Liver (tissue), 9 donors: ENCODE measurements around the gene PHB1. TPM values are rescaled to one million over a fixed set of nuclear protein-coding genes. Genes with fewer than 3 reads are reported as not detected.

ENCODE experiments used
- DNase-seq: peaks from one replicate; pipeline ENCODE4 v3.0.0-alpha.2; 2017; ENCODE audit warnings: low spot score
- H3K27ac ChIP-seq, 2 donors: one replicate each; pipeline ENCODE4 v1.7.0; 2013; ENCODE audit warnings: inconsistent platforms in 2 of 2, low read length in 2 of 2, control low read depth in 1 of 2, low read depth in 1 of 2, mild to moderate bottlenecking in 1 of 2
- H3K27me3 ChIP-seq, 4 donors: one replicate each; pipeline versions ENCODE4 v1.6.1 to v1.7.0; 2013; ENCODE audit warnings: low read length in 3 of 4, inconsistent platforms in 1 of 4, mild to moderate bottlenecking in 1 of 4, moderate library complexity in 1 of 4; ENCODE audit not compliant: control insufficient read depth in 4 of 4, insufficient read depth in 4 of 4
- H3K36me3 ChIP-seq, 4 donors: one replicate each; pipeline versions ENCODE4 v1.6.1 to v1.7.0; 2013; ENCODE audit warnings: low read length in 3 of 4, mild to moderate bottlenecking in 3 of 4, low read depth in 1 of 4, moderate library complexity in 1 of 4; ENCODE audit not compliant: control insufficient read depth in 4 of 4, insufficient read depth in 3 of 4
- H3K4me1 ChIP-seq, 4 donors: one replicate each; pipeline versions ENCODE4 v1.6.1 to v1.7.0; 2013; ENCODE audit warnings: low read length in 3 of 4, mild to moderate bottlenecking in 3 of 4, moderate library complexity in 1 of 4; ENCODE audit not compliant: control insufficient read depth in 4 of 4, insufficient read depth in 4 of 4
- H3K4me3 ChIP-seq, 3 donors: one replicate each; pipeline versions ENCODE4 v1.6.1 to v1.7.0; 2013; ENCODE audit warnings: low read length in 3 of 3, control low read depth in 1 of 3, low read depth in 1 of 3, mild to moderate bottlenecking in 1 of 3
- H3K9ac ChIP-seq, 2 donors: one replicate each; pipeline ENCODE4 v1.7.0; 2013; ENCODE audit warnings: low read length in 2 of 2, mild to moderate bottlenecking in 2 of 2, moderate library complexity in 2 of 2, control low read depth in 1 of 2, low read depth in 1 of 2
- H3K9me3 ChIP-seq, 4 donors: one replicate each; pipeline versions ENCODE4 v1.6.1 to v1.7.0; 2013; ENCODE audit warnings: low read length in 3 of 4; ENCODE audit not compliant: control insufficient read depth in 4 of 4
- CTCF ChIP-seq: fragments of 150-350 bp; IDR thresholded peaks from 2 replicates; pipeline ENCODE4 v1.5.1; 2017; ENCODE audit warnings: improper control_type of control experiment, low read depth, low read length; ENCODE audit not compliant: missing input control
- EGR1 ChIP-seq, 2 donors: IDR thresholded peaks; 2 replicates each; pipeline ENCODE4 v1.6.1; 2016 to 2018; ENCODE audit warnings: antibody characterized with exemption in 2 of 2, low read depth in 2 of 2
- FOXA1 ChIP-seq: IDR thresholded peaks from 2 replicates; pipeline ENCODE4 v1.6.1; 2016; ENCODE audit warnings: antibody characterized with exemption
- FOXA2 ChIP-seq: IDR thresholded peaks from 2 replicates; pipeline ENCODE4 v1.6.1; 2016; ENCODE audit warnings: antibody characterized with exemption
- GABPA ChIP-seq, 2 donors: IDR thresholded peaks in 1 of 2; conservative IDR thresholded peaks in 1 of 2; 2 replicates each; pipeline ENCODE4 v1.6.1; 2016; ENCODE audit warnings: antibody characterized with exemption in 2 of 2, mild to moderate bottlenecking in 1 of 2, moderate library complexity in 1 of 2
- HNF4G ChIP-seq: IDR thresholded peaks from 2 replicates; pipeline ENCODE4 v1.6.1; 2016; ENCODE audit warnings: antibody characterized with exemption
- NR2F2 ChIP-seq: IDR thresholded peaks from 2 replicates; pipeline ENCODE4 v1.6.1; 2016; ENCODE audit warnings: antibody characterized with exemption
- RAD21 ChIP-seq, 2 donors: IDR thresholded peaks; 2 replicates each; pipeline ENCODE4 v1.6.1; 2016; ENCODE audit warnings: antibody characterized with exemption in 2 of 2, mild to moderate bottlenecking in 2 of 2
- RXRA ChIP-seq, 2 donors: IDR thresholded peaks; 2 replicates each; pipeline ENCODE4 v1.6.1; 2017 to 2018; ENCODE audit warnings: antibody characterized with exemption in 2 of 2, mild to moderate bottlenecking in 1 of 2
- SP1 ChIP-seq: IDR thresholded peaks from 2 replicates; pipeline ENCODE4 v1.6.1; 2018; ENCODE audit warnings: antibody characterized with exemption, mild to moderate bottlenecking
- TAF1 ChIP-seq: conservative IDR thresholded peaks from 2 replicates; pipeline ENCODE4 v1.6.1; 2016; ENCODE audit warnings: antibody characterized with exemption, mild to moderate bottlenecking
- YY1 ChIP-seq: IDR thresholded peaks from 2 replicates; pipeline ENCODE4 v1.6.1; 2016; ENCODE audit warnings: antibody characterized with exemption, mild to moderate bottlenecking
- WGBS: extraction: QIAGEN DNeasy Blood & Tissue Kit; methylation state at CpG from one replicate; pipeline ENCODE4 v1.1.7; 2013; 5-methylcytosine and 5-hydroxymethylcytosine counted together
- polyA plus RNA-seq, 2 donors: library from polyadenylated mRNA; stranded (reverse) in 1 of 2; unstranded in 1 of 2; fragments of 200-250 nt in 1 of 2; fragments of >200 nt in 1 of 2; fragmentation: Nextera tagmentation in 1 of 2; extraction: Ambion mirVana in 1 of 2; gene quantifications; one replicate each; pipeline versions ENCODE4 v1.2.1 to v1.2.3, GENCODE V29; 2013 to 2015
- total RNA-seq, 2 donors: library from RNA; depleted of rRNA; stranded (reverse); fragments of >200 nt; gene quantifications; one replicate each; pipeline ENCODE4 v1.2.3, GENCODE V29; 2014
- TF ChIP-seq, protein P1 (sequence below): IDR thresholded peaks from 2 replicates; pipeline ENCODE4 v1.6.1; 2016; ENCODE audit warnings: antibody characterized with exemption
- TF ChIP-seq, protein P2 (sequence below): IDR thresholded peaks from 2 replicates; pipeline ENCODE4 v1.6.1; 2016; ENCODE audit warnings: antibody characterized with exemption
- TF ChIP-seq, protein P3 (sequence below): IDR thresholded peaks from 2 replicates; pipeline ENCODE4 v1.6.1; 2016; ENCODE audit warnings: antibody characterized with exemption
- donor health status: healthy.
- donor health status: healthy.
- donor health status: healthy.
- donor health status: healthy.
- donor health status: healthy.

PHB1 gene
- total and polyA plus RNA-seq, 4 donors, result 52.5 to 149 (median 98.5) TPM

DNA sequence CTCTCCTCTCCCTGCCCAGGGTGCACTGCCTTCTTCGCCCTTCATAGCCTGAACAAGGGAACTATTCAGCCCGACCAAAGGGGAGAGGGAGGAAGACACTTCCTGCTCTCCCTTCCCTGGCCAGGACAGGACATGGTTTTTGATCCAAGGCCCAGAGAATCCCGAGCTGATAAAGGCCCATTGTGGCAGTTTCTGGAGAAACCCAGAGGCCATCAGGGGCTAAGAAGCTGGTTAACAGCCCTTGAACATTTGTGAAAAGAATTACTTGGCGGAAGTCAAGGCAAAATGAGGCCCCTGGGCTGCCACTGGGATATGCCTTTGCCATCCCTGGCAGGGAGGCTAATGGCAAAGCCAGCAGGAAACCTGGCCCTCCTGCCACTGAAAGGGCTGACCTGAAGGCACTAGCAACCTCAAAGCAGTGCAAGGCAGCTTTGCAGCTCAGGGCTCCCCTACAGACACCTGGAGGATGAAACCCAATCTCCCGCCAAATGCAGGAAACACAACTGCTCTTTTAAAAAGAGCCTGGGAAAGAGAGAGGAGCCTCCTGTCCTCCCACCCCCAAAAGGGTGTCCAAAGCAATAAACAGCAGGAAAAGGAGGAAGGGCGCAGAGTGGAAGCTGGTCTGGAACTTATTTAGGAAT, 12.6 kb downstream of the PHB1 start:
- Histone ChIP-seq H3K4me1 (no peaks in the 10 kb centered on the region), H3K36me3 (peaks cover 9 to 37% (median 29%) of the 10 kb centered on the region in 4 donors), H3K27me3 (no peaks in the 10 kb centered on the region), H3K4me3 (no peak overlapping the region), H3K9me3 (no peaks in the 10 kb centered on the region), H3K27ac (no peak overlapping the region), H3K9ac (no peak overlapping the region)
- TF ChIP-seq, protein P1, sequence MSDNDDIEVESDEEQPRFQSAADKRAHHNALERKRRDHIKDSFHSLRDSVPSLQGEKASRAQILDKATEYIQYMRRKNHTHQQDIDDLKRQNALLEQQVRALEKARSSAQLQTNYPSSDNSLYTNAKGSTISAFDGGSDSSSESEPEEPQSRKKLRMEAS, result no peak
- TF ChIP-seq, protein P2, sequence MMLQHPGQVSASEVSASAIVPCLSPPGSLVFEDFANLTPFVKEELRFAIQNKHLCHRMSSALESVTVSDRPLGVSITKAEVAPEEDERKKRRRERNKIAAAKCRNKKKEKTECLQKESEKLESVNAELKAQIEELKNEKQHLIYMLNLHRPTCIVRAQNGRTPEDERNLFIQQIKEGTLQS, result no peak
- TF ChIP-seq GABPA (IDR thresholded peaks at IDR 0.05 in 1 of 2, conservative IDR thresholded peaks at IDR 0.05 in 1 of 2), result no peak
- TF ChIP-seq, protein P3, sequence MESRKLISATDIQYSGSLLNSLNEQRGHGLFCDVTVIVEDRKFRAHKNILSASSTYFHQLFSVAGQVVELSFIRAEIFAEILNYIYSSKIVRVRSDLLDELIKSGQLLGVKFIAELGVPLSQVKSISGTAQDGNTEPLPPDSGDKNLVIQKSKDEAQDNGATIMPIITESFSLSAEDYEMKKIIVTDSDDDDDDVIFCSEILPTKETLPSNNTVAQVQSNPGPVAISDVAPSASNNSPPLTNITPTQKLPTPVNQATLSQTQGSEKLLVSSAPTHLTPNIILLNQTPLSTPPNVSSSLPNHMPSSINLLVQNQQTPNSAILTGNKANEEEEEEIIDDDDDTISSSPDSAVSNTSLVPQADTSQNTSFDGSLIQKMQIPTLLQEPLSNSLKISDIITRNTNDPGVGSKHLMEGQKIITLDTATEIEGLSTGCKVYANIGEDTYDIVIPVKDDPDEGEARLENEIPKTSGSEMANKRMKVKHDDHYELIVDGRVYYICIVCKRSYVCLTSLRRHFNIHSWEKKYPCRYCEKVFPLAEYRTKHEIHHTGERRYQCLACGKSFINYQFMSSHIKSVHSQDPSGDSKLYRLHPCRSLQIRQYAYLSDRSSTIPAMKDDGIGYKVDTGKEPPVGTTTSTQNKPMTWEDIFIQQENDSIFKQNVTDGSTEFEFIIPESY, result no peak
- no peak for TF ChIP-seq TAF1
- TF ChIP-seq RXRA (IDR thresholded peaks at IDR 0.05), result no peak
- no peak for TF ChIP-seq EGR1 (IDR thresholded peaks at IDR 0.05; ENCODE audit: low read depth in 2 of 2)
- DNase-seq, result no peak
- WGBS, result 75% methylated on average over 6 of the region's 6 CpGs

DNA sequence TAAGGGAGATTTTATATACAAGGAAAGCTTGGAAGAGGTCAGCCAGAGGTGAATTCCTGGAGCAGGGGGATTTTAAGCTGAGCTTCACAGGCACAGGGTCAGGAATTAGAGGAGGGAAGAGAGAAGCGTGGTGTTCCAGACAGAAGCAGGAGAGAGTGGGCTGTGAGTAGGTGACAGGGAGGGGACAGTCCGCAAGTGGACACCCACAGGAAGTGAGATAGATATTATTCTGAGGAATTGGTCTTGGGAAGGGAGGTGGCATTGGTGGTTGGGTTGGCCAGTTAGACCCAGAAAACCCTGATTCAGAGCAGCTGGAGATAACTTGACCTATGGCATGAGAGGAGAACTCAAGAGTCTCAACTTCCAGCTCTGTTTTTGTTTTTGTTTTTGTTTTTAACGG, 14.7 kb downstream of the PHB1 start:
- Histone ChIP-seq H3K4me3 (no peak overlapping the region), H3K9ac (no peak overlapping the region), H3K9me3 (no peaks in the 10 kb centered on the region), H3K27me3 (no peaks in the 10 kb centered on the region), H3K36me3 (peaks cover 0 to 17% (median 9%) of the 10 kb centered on the region in 4 donors), H3K4me1 (no peaks in the 10 kb centered on the region), H3K27ac (no peak overlapping the region)
- 78% methylated on average over 3 of the region's 3 CpGs for WGBS
- DNase-seq, result no peak
- TF ChIP-seq YY1, result no peak
- TF ChIP-seq CTCF, result no peak
- no peak for TF ChIP-seq TAF1
- TF ChIP-seq RAD21 (IDR thresholded peaks at IDR 0.05), result no peak
- TF ChIP-seq FOXA2, result no peak

DNA sequence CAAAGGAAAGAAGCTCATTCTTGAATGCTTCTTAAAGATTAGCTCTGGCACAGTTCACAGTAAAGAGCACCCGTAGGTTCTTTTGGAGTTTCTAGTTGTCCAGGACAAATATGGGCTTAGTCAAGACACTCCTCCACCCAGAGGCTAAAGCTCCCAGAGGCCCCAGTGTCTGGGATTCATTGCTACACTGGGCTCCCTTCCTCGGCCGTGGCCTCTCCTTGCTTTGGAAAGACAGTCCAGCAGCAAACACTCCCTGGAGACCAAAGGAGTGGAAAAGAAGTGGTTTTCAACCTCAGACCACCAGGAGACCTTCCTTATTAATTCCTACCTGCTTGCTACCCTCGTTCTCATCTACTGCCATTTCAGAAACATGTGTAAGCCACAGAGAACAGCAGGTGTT, 17.1 kb downstream of the PHB1 start:
- no peaks in the 10 kb centered on the region for H3K27me3 ChIP-seq
- H3K27ac ChIP-seq, result no peak overlapping the region
- no peaks in the 10 kb centered on the region for H3K9me3 ChIP-seq
- no peak overlapping the region for H3K9ac ChIP-seq
- DNase-seq, result no peak
- H3K4me1 ChIP-seq, result peaks cover 0 to 3% (median 1%) of the 10 kb centered on the region in 4 donors
- no peak overlapping the region for H3K4me3 ChIP-seq
- WGBS, result 67% methylated on average over 4 of the region's 4 CpGs
- H3K36me3 ChIP-seq, result peaks cover 0 to 2% (median under 1%) of the 10 kb centered on the region in 4 donors
- TF ChIP-seq CTCF, result no peak
- TF ChIP-seq SP1, result no peak
- TF ChIP-seq FOXA2, result no peak
- no peak for TF ChIP-seq GABPA (IDR thresholded peaks at IDR 0.05 in 1 of 2, conservative IDR thresholded peaks at IDR 0.05 in 1 of 2)
- TF ChIP-seq, protein P2, result no peak
- TF ChIP-seq FOXA1, result no peak
- no peak for TF ChIP-seq YY1
- no peak for TF ChIP-seq NR2F2
- no peak for TF ChIP-seq HNF4G
- TF ChIP-seq RAD21 (IDR thresholded peaks at IDR 0.05), result no peak
- TF ChIP-seq, protein P3, result no peak
- TF ChIP-seq TAF1, result no peak
- TF ChIP-seq, protein P1, result no peak
